ENCODE data around the gene PRSS57.

The PRSS57 gene

DNA sequence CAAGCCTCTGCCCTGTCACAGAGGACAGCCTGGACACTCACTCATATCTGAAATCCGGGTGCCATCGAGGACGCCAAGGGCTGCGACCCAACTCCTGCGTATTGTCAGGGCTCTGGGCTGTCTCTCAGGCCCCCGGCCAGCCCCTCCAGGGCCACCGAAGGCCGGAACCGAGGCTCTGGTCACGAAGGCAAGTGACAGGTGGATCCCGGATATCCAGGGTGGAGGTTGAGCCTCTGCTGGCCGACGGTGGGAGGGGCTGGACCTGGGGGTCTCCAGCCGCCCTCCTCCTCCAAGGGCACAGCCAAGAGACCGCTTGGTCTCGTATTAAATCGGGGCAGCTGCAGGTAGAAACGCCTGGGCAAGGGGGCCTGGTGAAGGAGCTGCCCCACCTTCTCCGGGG, 37.6 kb downstream of the PRSS57 start:
- TF ChIP-seq, protein P1, sequence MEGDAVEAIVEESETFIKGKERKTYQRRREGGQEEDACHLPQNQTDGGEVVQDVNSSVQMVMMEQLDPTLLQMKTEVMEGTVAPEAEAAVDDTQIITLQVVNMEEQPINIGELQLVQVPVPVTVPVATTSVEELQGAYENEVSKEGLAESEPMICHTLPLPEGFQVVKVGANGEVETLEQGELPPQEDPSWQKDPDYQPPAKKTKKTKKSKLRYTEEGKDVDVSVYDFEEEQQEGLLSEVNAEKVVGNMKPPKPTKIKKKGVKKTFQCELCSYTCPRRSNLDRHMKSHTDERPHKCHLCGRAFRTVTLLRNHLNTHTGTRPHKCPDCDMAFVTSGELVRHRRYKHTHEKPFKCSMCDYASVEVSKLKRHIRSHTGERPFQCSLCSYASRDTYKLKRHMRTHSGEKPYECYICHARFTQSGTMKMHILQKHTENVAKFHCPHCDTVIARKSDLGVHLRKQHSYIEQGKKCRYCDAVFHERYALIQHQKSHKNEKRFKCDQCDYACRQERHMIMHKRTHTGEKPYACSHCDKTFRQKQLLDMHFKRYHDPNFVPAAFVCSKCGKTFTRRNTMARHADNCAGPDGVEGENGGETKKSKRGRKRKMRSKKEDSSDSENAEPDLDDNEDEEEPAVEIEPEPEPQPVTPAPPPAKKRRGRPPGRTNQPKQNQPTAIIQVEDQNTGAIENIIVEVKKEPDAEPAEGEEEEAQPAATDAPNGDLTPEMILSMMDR (IDR thresholded peaks at IDR 0.05; ENCODE audit: poor library complexity, severe bottlenecking): no peak
- ATAC-seq (ENCODE audit: low read depth) (no peak), DNase-seq (ENCODE audit: low spot score) (no peak)
- H3K9me3 ChIP-seq (ENCODE audit: severe bottlenecking): no peaks in the 10 kb centered on the region
- H3K4me1 ChIP-seq (ENCODE audit: insufficient read depth, poor library complexity, severe bottlenecking): peaks cover 18% of the 10 kb centered on the region
- H3K27me3 ChIP-seq (ENCODE audit: insufficient read depth, poor library complexity, severe bottlenecking): no peaks in the 10 kb centered on the region
- H3K27ac ChIP-seq (ENCODE audit: poor library complexity, severe bottlenecking): no peak overlapping the region
- H3K4me3 ChIP-seq (ENCODE audit: severe bottlenecking): no peak overlapping the region
- H3K36me3 ChIP-seq (ENCODE audit: low read depth): peaks cover 54% of the 10 kb centered on the region

DNA sequence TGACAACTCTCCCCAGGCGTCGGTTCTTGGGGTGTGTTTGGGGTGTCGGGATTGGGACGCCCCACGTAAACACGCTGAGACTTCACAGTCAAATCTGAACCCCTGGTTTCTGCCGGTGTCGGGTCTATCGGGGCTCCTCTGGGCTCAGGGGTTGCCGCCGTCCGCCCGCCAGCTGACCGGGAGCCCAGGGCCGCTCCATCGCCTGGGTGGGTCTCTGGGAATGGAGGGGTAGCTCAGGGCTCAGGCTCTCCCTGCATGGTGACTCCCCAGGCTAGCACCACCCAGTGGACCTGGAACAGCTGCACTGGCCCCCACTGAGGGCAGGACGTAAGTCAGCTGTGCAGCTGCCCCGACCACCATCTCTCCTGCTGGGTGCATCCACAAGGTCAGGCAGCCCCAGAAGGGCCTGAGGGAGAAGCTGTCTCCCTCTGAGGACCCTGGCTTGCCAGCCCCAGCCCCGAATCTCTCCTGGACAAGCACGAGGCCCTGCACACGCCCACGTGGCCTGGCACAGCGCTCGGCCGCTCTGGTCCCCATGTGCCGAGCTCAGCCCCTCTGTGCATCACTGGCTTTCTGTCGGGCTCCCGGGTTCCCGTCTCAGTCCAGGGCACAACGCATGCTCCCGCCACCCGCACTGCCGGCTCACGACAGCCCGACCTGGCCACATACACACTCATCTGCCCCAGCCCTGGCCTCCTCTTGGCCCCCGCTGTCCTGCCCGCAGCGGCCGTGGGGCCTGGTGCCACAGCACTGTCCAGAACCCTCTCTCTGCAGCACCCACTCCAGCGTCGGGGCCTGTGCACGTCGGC, 38.3 kb downstream of the PRSS57 start:
- ATAC-seq (ENCODE audit: low read depth) (no peak), DNase-seq (ENCODE audit: low spot score) (no peak)
- Histone ChIP-seq H3K27me3 (ENCODE audit: insufficient read depth, poor library complexity, severe bottlenecking) (no peaks in the 10 kb centered on the region), H3K4me3 (ENCODE audit: severe bottlenecking) (no peak overlapping the region), H3K36me3 (ENCODE audit: low read depth) (peaks cover 58% of the 10 kb centered on the region), H3K27ac (ENCODE audit: poor library complexity, severe bottlenecking) (no peak overlapping the region), H3K4me1 (ENCODE audit: insufficient read depth, poor library complexity, severe bottlenecking) (peaks cover 18% of the 10 kb centered on the region), H3K9me3 (ENCODE audit: severe bottlenecking) (no peaks in the 10 kb centered on the region)
- TF ChIP-seq, protein P1 (IDR thresholded peaks at IDR 0.05; ENCODE audit: poor library complexity, severe bottlenecking): no peak

DNA sequence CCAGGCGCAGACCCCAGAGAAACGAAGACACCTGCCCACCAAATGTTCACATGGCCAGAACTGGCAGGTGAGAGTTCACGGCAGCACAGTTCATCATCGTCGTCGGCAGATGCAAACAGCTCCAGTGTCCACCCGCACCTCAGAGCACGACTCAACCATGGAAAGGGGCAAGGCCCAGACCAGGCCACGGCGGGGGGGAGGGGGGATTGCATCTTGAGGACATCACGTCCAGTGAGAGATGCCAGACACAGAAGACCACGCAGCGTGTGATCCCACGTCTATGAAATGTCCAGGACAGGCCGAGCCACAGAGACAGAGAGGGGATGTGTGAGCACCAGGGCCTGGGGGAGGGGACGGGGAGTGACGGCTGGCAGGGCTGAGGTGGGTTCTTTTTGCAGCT, 39.6 kb downstream of the PRSS57 start:
- peaks cover 57% of the 10 kb centered on the region for H3K36me3 ChIP-seq (ENCODE audit: low read depth)
- TF ChIP-seq, protein P1 (IDR thresholded peaks at IDR 0.05; ENCODE audit: poor library complexity, severe bottlenecking): no peak
- no peak for DNase-seq (ENCODE audit: low spot score)

DNA sequence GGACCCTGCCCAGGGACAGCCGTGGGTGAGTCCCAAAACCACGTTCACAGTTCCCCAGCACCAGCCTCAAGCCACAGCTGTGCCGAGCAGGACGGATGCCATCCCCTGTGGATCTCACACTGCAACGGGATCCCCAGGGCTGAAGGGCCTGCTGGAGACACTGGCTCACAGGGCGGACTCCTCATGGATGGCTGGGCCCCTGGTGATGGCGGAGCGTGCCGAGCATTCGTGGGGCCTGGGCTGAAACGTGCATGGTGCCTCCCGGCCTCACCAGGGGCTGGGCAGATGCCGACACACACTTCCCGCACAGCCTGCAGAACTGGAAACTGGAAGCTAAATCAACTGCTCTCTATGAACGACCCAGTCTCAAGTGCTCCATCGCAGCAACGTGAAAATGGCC, 41.8 kb downstream of the PRSS57 start:
- TF ChIP-seq, protein P1 (IDR thresholded peaks at IDR 0.05; ENCODE audit: poor library complexity, severe bottlenecking): no peak
- H3K27me3 ChIP-seq (ENCODE audit: insufficient read depth, poor library complexity, severe bottlenecking): no peaks in the 10 kb centered on the region
- no peaks in the 10 kb centered on the region for H3K4me1 ChIP-seq (ENCODE audit: insufficient read depth, poor library complexity, severe bottlenecking)
- no peak overlapping the region for H3K27ac ChIP-seq (ENCODE audit: poor library complexity, severe bottlenecking)
- H3K9me3 ChIP-seq (ENCODE audit: severe bottlenecking): no peaks in the 10 kb centered on the region
- DNase-seq (ENCODE audit: low spot score) (no peak), ATAC-seq (ENCODE audit: low read depth) (no peak)
- H3K4me3 ChIP-seq (ENCODE audit: severe bottlenecking): no peak overlapping the region
- peaks cover 55% of the 10 kb centered on the region for H3K36me3 ChIP-seq (ENCODE audit: low read depth)

More for the DNA sequence above, 39.6 kb downstream of the PRSS57 start:
- H3K4me3 ChIP-seq (ENCODE audit: severe bottlenecking): no peak overlapping the region
- no peaks in the 10 kb centered on the region for H3K27me3 ChIP-seq (ENCODE audit: insufficient read depth, poor library complexity, severe bottlenecking)
- H3K9me3 ChIP-seq (ENCODE audit: severe bottlenecking): no peaks in the 10 kb centered on the region
- no peak for ATAC-seq (ENCODE audit: low read depth)
- H3K27ac ChIP-seq (ENCODE audit: poor library complexity, severe bottlenecking): no peak overlapping the region
- peaks cover 12% of the 10 kb centered on the region for H3K4me1 ChIP-seq (ENCODE audit: insufficient read depth, poor library complexity, severe bottlenecking)

All from RWPE2 (cell line).